ENCODE measurements around the gene COQ8B. TPM values are rescaled to one million over a fixed set of nuclear protein-coding genes. Genes with fewer than 3 reads are reported as not detected.
A peak's percentile ranks its signal among the peaks of the same experiment; 100 is the strongest.

Gene COQ8B
- total RNA-seq, 5 donors from 2014 or later (not counting 1 experiment from before 2014, with no cell fraction given) = 30.8 to 60.1 (median 53.9) TPM

DNA sequence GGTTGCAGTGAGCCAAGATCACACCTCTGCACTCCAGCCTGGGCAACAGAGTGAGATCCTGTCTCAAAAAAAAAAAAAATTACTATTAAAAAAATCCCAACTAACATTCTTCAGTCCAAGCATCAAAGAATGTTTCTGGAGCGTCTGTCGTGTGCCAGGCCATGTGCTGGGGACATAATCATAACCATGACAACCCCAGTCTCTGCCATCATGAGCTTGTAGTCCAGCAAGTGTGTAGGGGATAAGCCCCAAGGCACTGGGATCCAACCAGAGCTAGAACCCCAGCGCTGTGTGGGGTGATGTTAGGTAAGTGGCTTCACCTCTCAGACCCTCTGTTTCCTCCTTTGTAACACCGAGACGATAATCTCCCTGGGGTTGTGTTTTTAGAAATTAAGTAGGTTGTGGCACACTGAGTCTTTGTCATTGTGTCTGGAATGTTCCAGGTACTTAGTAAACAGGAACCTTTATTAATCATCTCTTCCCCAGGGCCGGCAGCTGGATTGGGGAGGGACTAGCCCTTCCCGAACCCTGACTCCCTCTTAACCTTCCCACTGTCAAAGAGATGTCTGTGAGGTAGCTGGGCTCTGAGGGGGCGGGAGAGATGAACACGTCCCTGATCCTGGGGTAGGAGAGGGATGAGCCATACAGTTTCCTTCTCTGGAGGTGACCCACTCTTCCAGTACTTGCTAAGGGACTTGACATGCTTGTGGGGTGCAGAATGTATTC is 5.4 kb upstream of the COQ8B start:
- ATAC-seq (replicated peaks in 1 of 4) (no peak), DNase-seq (no peak)
- Histone ChIP-seq H3K4me1 (ENCODE audit: control insufficient read depth in 1 of 2, extremely low read depth in 1 of 2, insufficient read depth in 2 of 2, low read length in 2 of 2) (peaks cover 16 to 44% of the 10 kb centered on the region in 2 experiments), H3K27me3 (replicated peaks in 1 of 2; ENCODE audit: control insufficient read depth in 2 of 2, extremely low read depth in 1 of 2, insufficient read depth in 2 of 2, low read length in 1 of 2) (no peaks in the 10 kb centered on the region), H3K27ac (ENCODE audit: low read length) (no peak overlapping the region), H3K36me3 (ENCODE audit: control insufficient read depth in 2 of 2, extremely low read depth in 1 of 2, insufficient read depth in 1 of 2, low read length in 1 of 2) (peaks cover 5 to 14% of the 10 kb centered on the region in 2 donors), H3K4me3 (ENCODE audit: control insufficient read depth in 1 of 2, extremely low read depth in 1 of 2, low read length in 1 of 2) (no peak overlapping the region), H3K9me3 (no peaks in the 10 kb centered on the region)
- no peak overlapping the region for H3K27ac Mint-ChIP-seq
- H3K9me3 Mint-ChIP-seq = no peaks in the 10 kb centered on the region
- ChIA-PET CTCF (interaction anchor here in 1 of 2 donors (0.5 to 1.3 kb wide), 2 partner anchors 56 to 633 kb away, joined by 3 read pairs; partner anchors contain the start of gene RAB4B), POLR2A (no interaction called here)
- no CpG with 5 or more reads among the region's 9 CpGs for WGBS (ENCODE audit: insufficient coverage)
- peaks cover 45 to 59% (median 57%) of the 10 kb centered on the region in 3 donors for H3K4me1 Mint-ChIP-seq
- no peak overlapping the region for H3K4me3 Mint-ChIP-seq
- no peaks in the 10 kb centered on the region for H3K27me3 Mint-ChIP-seq
- peaks cover 31% of the 10 kb centered on the region for H3K36me3 Mint-ChIP-seq

DNA sequence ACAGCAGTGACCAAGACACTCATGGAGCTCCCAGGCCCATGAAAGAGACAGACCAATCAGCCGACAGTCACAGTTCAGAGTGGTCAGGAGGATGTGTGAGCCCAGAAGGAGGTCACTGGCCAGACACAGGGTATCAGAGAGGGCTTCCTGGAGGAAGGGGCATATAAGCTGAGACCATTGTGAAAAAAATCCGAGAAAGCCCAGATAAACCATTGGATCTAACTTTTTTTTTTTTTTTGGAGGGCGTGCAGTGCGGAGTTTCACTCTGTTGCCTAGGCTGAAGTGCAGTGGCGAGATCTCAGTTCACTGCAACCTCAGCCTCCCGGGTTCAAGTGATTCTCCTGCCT is 4.4 kb upstream of the COQ8B start:
- H3K4me1 ChIP-seq (ENCODE audit: control insufficient read depth in 1 of 2, extremely low read depth in 1 of 2, insufficient read depth in 2 of 2, low read length in 2 of 2) = peaks cover 19 to 49% of the 10 kb centered on the region in 2 experiments

DNA sequence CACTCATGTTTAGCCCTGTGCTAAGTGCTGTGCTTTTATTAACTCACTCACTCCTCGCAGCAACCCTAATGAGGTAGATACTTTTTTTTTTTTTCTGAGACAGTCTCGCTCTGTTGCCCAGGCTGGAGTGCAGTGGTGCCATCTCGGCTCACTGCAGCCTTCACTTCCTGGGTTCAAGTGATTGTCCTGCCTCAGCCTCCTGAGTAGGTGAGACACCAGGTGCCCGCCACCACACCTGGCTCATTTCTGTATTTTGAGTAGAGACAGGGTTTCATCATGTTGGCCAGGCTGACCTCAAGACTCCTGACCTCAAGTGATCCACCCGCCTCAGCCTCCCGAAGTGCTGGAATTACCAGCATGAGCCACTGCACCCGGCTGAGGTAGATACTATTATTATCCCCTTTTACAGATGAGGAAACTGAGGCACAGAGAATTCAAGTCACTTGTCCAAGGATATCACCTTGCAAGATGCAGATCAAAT is 2.8 kb upstream of the COQ8B start:
- H3K27ac Mint-ChIP-seq = no peak overlapping the region

More for the DNA sequence above, 4.4 kb upstream of the COQ8B start:
- Mint-ChIP-seq H3K27ac (no peak overlapping the region), H3K36me3 (peaks cover 25% of the 10 kb centered on the region), H3K27me3 (no peaks in the 10 kb centered on the region), H3K4me3 (peak overlapping the region in 1 of 3 donors; percentile 80), H3K9me3 (no peaks in the 10 kb centered on the region), H3K4me1 (peaks cover 51 to 64% (median 64%) of the 10 kb centered on the region in 3 donors)
- peaks cover 5 to 7% of the 10 kb centered on the region in 2 donors for H3K36me3 ChIP-seq (ENCODE audit: control insufficient read depth in 2 of 2, extremely low read depth in 1 of 2, insufficient read depth in 1 of 2, low read length in 1 of 2)
- H3K4me3 ChIP-seq (ENCODE audit: control insufficient read depth in 1 of 2, extremely low read depth in 1 of 2, low read length in 1 of 2) = no peak overlapping the region
- WGBS (ENCODE audit: insufficient coverage) = 83% methylated on average over 2 of the region's 6 CpGs
- H3K27me3 ChIP-seq (replicated peaks in 1 of 2; ENCODE audit: control insufficient read depth in 2 of 2, extremely low read depth in 1 of 2, insufficient read depth in 2 of 2, low read length in 1 of 2) = no peaks in the 10 kb centered on the region
- ChIA-PET POLR2A (no interaction called here), CTCF (interaction anchor here in 1 of 2 donors (1.3 kb wide), 1 partner anchor 57 kb away, joined by 3 read pairs; the partner anchor contains the start of gene RAB4B)
- DNase-seq (no peak), ATAC-seq (replicated peaks in 1 of 4) (no peak)
- H3K9me3 ChIP-seq = no peaks in the 10 kb centered on the region
- H3K27ac ChIP-seq (ENCODE audit: low read length) = no peak overlapping the region

DNA sequence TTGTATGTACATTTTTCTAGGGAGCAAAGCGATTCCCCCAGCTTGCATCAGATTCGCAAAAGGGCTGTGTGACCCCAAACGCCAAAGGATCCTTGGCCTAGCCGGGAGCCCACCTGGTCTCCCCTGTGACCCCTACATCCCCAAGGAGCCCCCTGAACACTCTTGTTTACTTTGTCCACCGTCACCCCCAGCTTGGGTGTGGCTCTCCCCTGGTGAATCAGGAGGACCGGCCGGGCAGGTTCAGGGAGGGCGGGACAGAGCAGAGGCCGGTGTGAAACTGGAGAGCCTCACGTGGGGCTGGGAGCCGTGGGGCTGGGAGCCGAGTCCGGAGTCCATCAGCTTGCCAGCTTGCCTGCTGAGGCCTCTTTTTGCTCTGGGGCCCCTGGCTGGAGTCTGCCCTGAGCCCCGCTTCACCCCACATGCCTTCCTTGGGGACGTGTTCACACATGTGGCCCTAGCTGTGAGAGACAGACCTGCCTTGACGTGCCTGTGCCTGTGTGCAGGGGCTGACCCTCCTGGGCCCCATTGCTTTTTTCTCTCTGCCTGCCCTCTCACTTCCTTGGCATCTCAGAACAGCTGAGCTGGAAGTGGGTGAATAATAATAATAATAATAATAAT is 2.2 kb upstream of the COQ8B start:
- peaks cover 70 to 85% (median 83%) of the 10 kb centered on the region in 3 donors for H3K4me1 Mint-ChIP-seq
- peaks cover 18% of the 10 kb centered on the region for H3K36me3 Mint-ChIP-seq
- no peak overlapping the region for H3K27ac Mint-ChIP-seq
- H3K9me3 ChIP-seq = no peaks in the 10 kb centered on the region
- H3K27me3 Mint-ChIP-seq = no peaks in the 10 kb centered on the region
- peaks cover 32 to 69% of the 10 kb centered on the region in 2 experiments for H3K4me1 ChIP-seq (ENCODE audit: control insufficient read depth in 1 of 2, extremely low read depth in 1 of 2, insufficient read depth in 2 of 2, low read length in 2 of 2)
- H3K4me3 ChIP-seq (ENCODE audit: control insufficient read depth in 1 of 2, extremely low read depth in 1 of 2, low read length in 1 of 2) = peak overlapping the region; percentile 5 to 26
- no peaks in the 10 kb centered on the region for H3K27me3 ChIP-seq (replicated peaks in 1 of 2; ENCODE audit: control insufficient read depth in 2 of 2, extremely low read depth in 1 of 2, insufficient read depth in 2 of 2, low read length in 1 of 2)
- H3K27ac ChIP-seq (ENCODE audit: low read length) = no peak overlapping the region
- 71% methylated on average over 9 of the region's 16 CpGs for WGBS (ENCODE audit: insufficient coverage)
- H3K4me3 Mint-ChIP-seq = peak overlapping the region; percentile 80 to 90 (median 87)
- DNase-seq (peak in 2 of 35 experiments; percentile 6 to 18), ATAC-seq (replicated peaks in 1 of 4) (no peak)
- ChIA-PET CTCF (no interaction called here), POLR2A (no interaction called here)
- H3K36me3 ChIP-seq (ENCODE audit: control insufficient read depth in 2 of 2, extremely low read depth in 1 of 2, insufficient read depth in 1 of 2, low read length in 1 of 2) = peaks cover 0 to 3% of the 10 kb centered on the region in 2 donors
- H3K9me3 Mint-ChIP-seq = no peaks in the 10 kb centered on the region

More for the DNA sequence above, 2.8 kb upstream of the COQ8B start:
- no peaks in the 10 kb centered on the region for H3K27me3 Mint-ChIP-seq
- no peak for DNase-seq
- peaks cover 19% of the 10 kb centered on the region for H3K36me3 Mint-ChIP-seq
- ChIA-PET CTCF (no interaction called here), POLR2A (no interaction called here)
- Histone ChIP-seq H3K9me3 (no peaks in the 10 kb centered on the region), H3K27ac (ENCODE audit: low read length) (no peak overlapping the region), H3K4me3 (ENCODE audit: control insufficient read depth in 1 of 2, extremely low read depth in 1 of 2, low read length in 1 of 2) (no peak overlapping the region), H3K36me3 (ENCODE audit: control insufficient read depth in 2 of 2, extremely low read depth in 1 of 2, insufficient read depth in 1 of 2, low read length in 1 of 2) (peaks cover 0 to 5% of the 10 kb centered on the region in 2 donors), H3K4me1 (ENCODE audit: control insufficient read depth in 1 of 2, extremely low read depth in 1 of 2, insufficient read depth in 2 of 2, low read length in 2 of 2) (peaks cover 30 to 64% of the 10 kb centered on the region in 2 experiments), H3K27me3 (replicated peaks in 1 of 2; ENCODE audit: control insufficient read depth in 2 of 2, extremely low read depth in 1 of 2, insufficient read depth in 2 of 2, low read length in 1 of 2) (no peaks in the 10 kb centered on the region)
- peaks cover 67 to 80% (median 80%) of the 10 kb centered on the region in 3 donors for H3K4me1 Mint-ChIP-seq
- WGBS (ENCODE audit: insufficient coverage) = 90% methylated on average over 3 of the region's 7 CpGs
- peak overlapping the region; percentile 41 to 90 (median 80) for H3K4me3 Mint-ChIP-seq
- H3K9me3 Mint-ChIP-seq = no peaks in the 10 kb centered on the region
- no peak for ATAC-seq (replicated peaks in 1 of 4)

DNA sequence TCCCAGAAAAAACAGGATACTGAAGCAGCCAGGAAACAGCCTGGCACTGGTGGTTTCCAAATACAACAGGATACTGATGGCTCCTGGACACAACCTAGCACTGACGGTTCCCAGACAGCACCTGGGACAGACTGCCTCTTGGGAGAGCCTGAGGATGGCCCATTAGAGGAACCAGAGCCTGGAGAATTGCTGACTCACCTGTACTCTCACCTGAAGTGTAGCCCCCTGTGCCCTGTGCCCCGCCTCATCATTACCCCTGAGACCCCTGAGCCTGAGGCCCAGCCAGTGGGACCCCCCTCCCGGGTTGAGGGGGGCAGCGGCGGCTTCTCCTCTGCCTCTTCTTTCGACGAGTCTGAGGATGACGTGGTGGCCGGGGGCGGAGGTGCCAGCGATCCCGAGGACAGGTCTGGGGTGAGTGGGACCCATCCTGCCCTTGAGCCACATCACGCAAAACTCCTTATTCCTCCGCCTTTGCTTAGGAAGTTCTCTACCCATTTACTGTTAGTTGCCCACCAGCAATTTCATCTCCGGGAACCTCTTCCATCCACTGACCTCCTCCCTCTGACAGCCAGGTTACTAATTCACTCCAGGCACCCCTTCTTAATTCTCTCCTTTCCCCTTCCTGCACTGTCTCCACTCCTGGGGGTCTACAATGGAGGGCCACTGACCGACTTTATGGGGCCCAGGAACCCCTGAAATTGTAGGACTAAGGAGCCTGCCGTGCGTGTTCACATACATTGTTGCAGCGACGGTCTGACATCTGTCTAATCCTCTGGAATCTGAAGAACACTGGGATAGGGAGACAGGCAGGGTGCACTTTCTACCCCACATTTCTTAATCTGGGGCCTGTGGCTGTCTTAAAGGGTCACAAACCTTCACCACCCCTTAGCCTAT is 1.4 kb upstream of the COQ8B start:
- 79% methylated on average over 12 of the region's 20 CpGs for WGBS (ENCODE audit: insufficient coverage)
- Histone ChIP-seq H3K9me3 (no peaks in the 10 kb centered on the region), H3K27ac (ENCODE audit: low read length) (no peak overlapping the region), H3K36me3 (ENCODE audit: control insufficient read depth in 2 of 2, extremely low read depth in 1 of 2, insufficient read depth in 1 of 2, low read length in 1 of 2) (no peaks in the 10 kb centered on the region), H3K4me1 (ENCODE audit: control insufficient read depth in 1 of 2, extremely low read depth in 1 of 2, insufficient read depth in 2 of 2, low read length in 2 of 2) (peaks cover 32 to 77% of the 10 kb centered on the region in 2 experiments), H3K4me3 (ENCODE audit: control insufficient read depth in 1 of 2, extremely low read depth in 1 of 2, low read length in 1 of 2) (peak overlapping the region; percentile 69 to 90), H3K27me3 (replicated peaks in 1 of 2; ENCODE audit: control insufficient read depth in 2 of 2, extremely low read depth in 1 of 2, insufficient read depth in 2 of 2, low read length in 1 of 2) (no peaks in the 10 kb centered on the region)
- H3K4me1 Mint-ChIP-seq = peaks cover 70 to 82% (median 79%) of the 10 kb centered on the region in 3 donors
- peaks cover 13% of the 10 kb centered on the region for H3K36me3 Mint-ChIP-seq
- CTCF ChIA-PET = no interaction called here
- H3K4me3 Mint-ChIP-seq = peak overlapping the region; percentile 80 to 90 (median 87)
- DNase-seq (peak in 1 of 35 experiments; percentile 27), ATAC-seq (replicated peaks in 1 of 4) (no peak)
- no peaks in the 10 kb centered on the region for H3K9me3 Mint-ChIP-seq
- POLR2A ChIA-PET = no interaction called here
- no peaks in the 10 kb centered on the region for H3K27me3 Mint-ChIP-seq
- peak overlapping the region; percentile 79 to 80 for H3K27ac Mint-ChIP-seq

All from T-cell (primary cell).